Natural killer cell (primary cell): ENCODE measurements around the gene WFDC12. TPM values are rescaled to one million over a fixed set of nuclear protein-coding genes. Genes with fewer than 3 reads are reported as not detected.

Experiments
- ATAC-seq, 3 donors: fragments of 150-1000 bp in 2 of 3; fragments of 200-7000 bp in 1 of 3; cut with Tn5 transposase; 1 replicate in 1 of 3; 2 replicates in 2 of 3; pipeline ENCODE4 v1.10.0; 2021; ENCODE audit warnings: mild to moderate bottlenecking in 2 of 3, moderate library complexity in 2 of 3
- DNase-seq, 2 donors: peaks; one replicate each; pipeline versions ENCODE4 v3.0.0 to v3.0.0-alpha.2; 2013 to 2021; ENCODE audit warnings: mixed read lengths in 1 of 2
- H3K27ac ChIP-seq: one replicate; pipeline ENCODE4 v1.5.1; 2013; ENCODE audit warnings: mild to moderate bottlenecking, low read length
- H3K27me3 ChIP-seq: one replicate; pipeline ENCODE4 v1.6.1; 2013; ENCODE audit warnings: low read length; ENCODE audit not compliant: control insufficient read depth, insufficient read depth
- H3K36me3 ChIP-seq: one replicate; pipeline ENCODE4 v1.6.1; 2013; ENCODE audit warnings: low read length; ENCODE audit not compliant: control insufficient read depth, insufficient read depth
- H3K4me1 ChIP-seq: one replicate; pipeline ENCODE4 v1.6.1; 2013; ENCODE audit warnings: low read length; ENCODE audit not compliant: control insufficient read depth, insufficient read depth
- H3K4me3 ChIP-seq: one replicate; pipeline ENCODE4 v1.5.1; 2013; ENCODE audit warnings: low read length
- H3K9me3 ChIP-seq: one replicate; pipeline ENCODE4 v1.6.1; 2013; ENCODE audit warnings: low read length; ENCODE audit not compliant: control insufficient read depth, insufficient read depth
- H3K27ac Mint-ChIP-seq, 2 donors: one replicate each; pipeline ENCODE4 v1.8.0; 2022; ENCODE audit warnings: mild to moderate bottlenecking in 2 of 2, mixed read lengths in 2 of 2, moderate library complexity in 1 of 2
- H3K27me3 Mint-ChIP-seq, 2 donors: one replicate each; pipeline ENCODE4 v1.8.0; 2022; ENCODE audit warnings: low read depth in 2 of 2, mixed read lengths in 2 of 2
- H3K36me3 Mint-ChIP-seq: one replicate; pipeline ENCODE4 v1.8.0; 2022; ENCODE audit warnings: mixed read lengths
- H3K4me1 Mint-ChIP-seq, 2 donors: one replicate each; pipeline ENCODE4 v1.8.0; 2022; ENCODE audit warnings: mixed read lengths in 2 of 2
- H3K4me3 Mint-ChIP-seq: one replicate; pipeline ENCODE4 v1.8.0; 2022; ENCODE audit warnings: mild to moderate bottlenecking, moderate library complexity, mixed read lengths
- H3K9me3 Mint-ChIP-seq, 2 donors: one replicate each; pipeline ENCODE4 v1.8.0; 2022; ENCODE audit warnings: mixed read lengths in 2 of 2
- WGBS: methylation state at CpG from one replicate; pipeline ENCODE4 v1.1.7; 2013; ENCODE audit warnings: missing lambda C conversion rate; ENCODE audit not compliant: insufficient coverage; 5-methylcytosine and 5-hydroxymethylcytosine counted together
- intact Hi-C: fragments of 100-400 bp; cut with micrococcal nuclease; formaldehyde crosslinking; loops from one replicate; pipeline ENCODE4 v1.14.2; 2022
- total RNA-seq, 4 donors: library from RNA; stranded (reverse); fragments of 120-200 nt in 1 of 4; gene quantifications; one replicate each; pipeline versions ENCODE4 v1.2.3 to v1.2.4, GENCODE V29; 2013 to 2022
- TF ChIP-seq, protein P1 (sequence below): fragments of 200-600 bp; IDR thresholded peaks from one replicate; pipeline ENCODE4 v1.8.0; 2022; ENCODE audit warnings: antibody characterized with exemption

Gene WFDC12
- total RNA-seq, 3 donors from 2014 or later (not counting 1 experiment from before 2014, with no cell fraction given), result not detected

DNA sequence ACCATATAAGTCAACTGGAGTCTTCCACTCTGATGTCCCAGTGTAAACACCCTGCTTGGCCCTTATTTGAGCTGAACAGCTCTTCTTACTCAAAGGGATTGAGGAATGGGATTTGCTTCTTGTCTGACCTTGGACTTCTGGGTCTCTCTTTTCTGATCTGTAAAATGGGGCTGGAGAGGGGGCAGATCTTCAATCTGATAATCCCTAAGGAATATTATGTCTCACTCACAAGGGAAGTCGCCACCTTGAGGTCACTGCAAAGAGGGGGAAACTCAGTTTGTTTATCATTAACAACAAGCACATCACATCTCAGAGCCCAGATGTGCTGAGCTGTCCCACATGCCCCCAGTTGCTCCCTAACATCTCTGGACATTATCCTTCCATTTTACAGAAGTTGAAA, 38.4 kb downstream of the WFDC12 start:
- intact Hi-C loops, result no loop called here
- peak overlapping the region; percentile 37 to 59 for H3K27ac Mint-ChIP-seq
- WGBS, result 91% methylated on average over 1 of the region's 1 CpG

DNA sequence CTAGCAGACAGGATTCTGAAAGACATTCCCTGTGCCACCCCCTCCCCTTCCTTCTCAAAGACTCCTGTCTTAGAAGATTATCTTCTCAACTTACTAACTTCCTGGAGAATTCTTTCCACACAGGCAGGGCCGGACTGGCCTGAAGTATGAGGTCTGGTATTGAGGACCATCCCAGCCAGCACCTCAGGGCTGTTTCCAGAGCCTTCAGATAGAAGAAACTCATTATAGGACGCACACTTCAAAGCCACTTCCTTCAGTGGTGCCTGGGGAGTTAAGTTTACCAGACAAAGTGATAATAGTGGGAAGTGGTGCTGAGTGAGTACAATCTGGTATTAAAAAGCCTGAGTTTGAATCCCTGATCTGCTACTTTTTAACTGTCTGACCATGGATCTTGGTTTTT, 39.0 kb downstream of the WFDC12 start:
- Mint-ChIP-seq H3K9me3 (no peaks in the 10 kb centered on the region), H3K27ac (peak overlapping the region; percentile 37 to 59), H3K36me3 (peaks cover 30% of the 10 kb centered on the region), H3K4me1 (peaks cover 44 to 57% of the 10 kb centered on the region in 2 donors), H3K27me3 (no peaks in the 10 kb centered on the region), H3K4me3 (no peak overlapping the region)
- DNase-seq, result no peak
- H3K4me1 ChIP-seq, result no peaks in the 10 kb centered on the region
- H3K4me3 ChIP-seq, result no peak overlapping the region
- H3K27me3 ChIP-seq, result no peaks in the 10 kb centered on the region
- 79% methylated on average over 2 of the region's 2 CpGs for WGBS
- TF ChIP-seq, protein P1, sequence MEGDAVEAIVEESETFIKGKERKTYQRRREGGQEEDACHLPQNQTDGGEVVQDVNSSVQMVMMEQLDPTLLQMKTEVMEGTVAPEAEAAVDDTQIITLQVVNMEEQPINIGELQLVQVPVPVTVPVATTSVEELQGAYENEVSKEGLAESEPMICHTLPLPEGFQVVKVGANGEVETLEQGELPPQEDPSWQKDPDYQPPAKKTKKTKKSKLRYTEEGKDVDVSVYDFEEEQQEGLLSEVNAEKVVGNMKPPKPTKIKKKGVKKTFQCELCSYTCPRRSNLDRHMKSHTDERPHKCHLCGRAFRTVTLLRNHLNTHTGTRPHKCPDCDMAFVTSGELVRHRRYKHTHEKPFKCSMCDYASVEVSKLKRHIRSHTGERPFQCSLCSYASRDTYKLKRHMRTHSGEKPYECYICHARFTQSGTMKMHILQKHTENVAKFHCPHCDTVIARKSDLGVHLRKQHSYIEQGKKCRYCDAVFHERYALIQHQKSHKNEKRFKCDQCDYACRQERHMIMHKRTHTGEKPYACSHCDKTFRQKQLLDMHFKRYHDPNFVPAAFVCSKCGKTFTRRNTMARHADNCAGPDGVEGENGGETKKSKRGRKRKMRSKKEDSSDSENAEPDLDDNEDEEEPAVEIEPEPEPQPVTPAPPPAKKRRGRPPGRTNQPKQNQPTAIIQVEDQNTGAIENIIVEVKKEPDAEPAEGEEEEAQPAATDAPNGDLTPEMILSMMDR, result no peak
- ATAC-seq, result peak in 1 of 3 donors; percentile 36
- no peak overlapping the region for H3K27ac ChIP-seq
- H3K9me3 ChIP-seq, result no peaks in the 10 kb centered on the region
- intact Hi-C loops, result no loop called here
- peaks cover 52% of the 10 kb centered on the region for H3K36me3 ChIP-seq

More for the DNA sequence above, 38.4 kb downstream of the WFDC12 start:
- H3K27ac ChIP-seq, result no peak overlapping the region
- Mint-ChIP-seq H3K4me1 (peaks cover 44 to 53% of the 10 kb centered on the region in 2 donors), H3K4me3 (no peak overlapping the region), H3K36me3 (peaks cover 24% of the 10 kb centered on the region), H3K9me3 (no peaks in the 10 kb centered on the region), H3K27me3 (no peaks in the 10 kb centered on the region)
- no peaks in the 10 kb centered on the region for H3K9me3 ChIP-seq
- peaks cover 49% of the 10 kb centered on the region for H3K36me3 ChIP-seq
- ATAC-seq, result no peak
- no peak for DNase-seq
- TF ChIP-seq, protein P1, result no peak
- H3K4me1 ChIP-seq, result no peaks in the 10 kb centered on the region
- no peak overlapping the region for H3K4me3 ChIP-seq
- no peaks in the 10 kb centered on the region for H3K27me3 ChIP-seq

DNA sequence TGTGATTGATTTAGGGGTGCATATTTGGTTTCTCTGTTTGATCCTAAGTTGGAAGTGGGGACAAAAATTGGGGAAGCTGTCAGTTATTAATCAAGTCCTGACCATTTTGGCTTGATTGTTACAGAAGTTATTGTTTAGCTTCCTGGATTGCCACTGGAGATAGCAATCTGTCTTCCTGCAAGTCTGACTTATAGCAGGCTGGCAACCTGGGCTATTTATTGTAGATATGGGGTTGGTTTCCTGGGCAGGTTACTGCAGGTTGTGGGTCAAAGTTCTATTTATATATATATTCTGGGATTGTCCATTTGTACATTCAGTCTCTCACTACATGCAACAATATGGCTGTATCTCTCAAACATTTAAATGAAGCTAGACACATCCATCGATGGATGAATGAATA, 41.1 kb downstream of the WFDC12 start:
- no peak overlapping the region for H3K4me3 Mint-ChIP-seq
- WGBS, result 100% methylated on average over 1 of the region's 1 CpG
- DNase-seq (no peak), ATAC-seq (no peak)
- Histone ChIP-seq H3K9me3 (no peaks in the 10 kb centered on the region), H3K4me1 (no peaks in the 10 kb centered on the region), H3K36me3 (peaks cover 63% of the 10 kb centered on the region), H3K4me3 (no peak overlapping the region), H3K27ac (no peak overlapping the region), H3K27me3 (no peaks in the 10 kb centered on the region)
- no peaks in the 10 kb centered on the region for H3K9me3 Mint-ChIP-seq
- peaks cover 38 to 57% of the 10 kb centered on the region in 2 donors for H3K4me1 Mint-ChIP-seq
- peaks cover 37% of the 10 kb centered on the region for H3K36me3 Mint-ChIP-seq
- TF ChIP-seq, protein P1, result no peak
- no peaks in the 10 kb centered on the region for H3K27me3 Mint-ChIP-seq
- intact Hi-C loops, result no loop called here
- peak overlapping the region; percentile 37 to 59 for H3K27ac Mint-ChIP-seq

DNA sequence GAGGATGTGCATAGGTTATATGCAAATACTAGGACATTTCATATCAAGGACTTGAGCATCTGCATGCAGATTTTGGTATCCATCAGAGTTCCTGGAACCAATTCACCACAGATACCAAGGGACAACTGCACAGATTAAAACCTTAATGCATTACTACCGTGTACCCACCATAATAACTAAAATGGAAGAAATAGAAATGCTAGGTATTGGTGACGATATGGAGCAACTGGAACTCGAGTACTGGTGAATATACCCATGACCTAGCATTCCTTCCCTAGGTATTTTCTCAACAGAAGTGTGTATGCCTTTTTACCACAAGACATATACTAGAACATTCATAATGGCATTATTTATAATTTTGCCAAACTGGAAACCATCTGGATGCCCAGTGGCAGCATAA, 41.8 kb downstream of the WFDC12 start:
- Histone ChIP-seq H3K4me3 (no peak overlapping the region), H3K27me3 (no peaks in the 10 kb centered on the region), H3K9me3 (no peaks in the 10 kb centered on the region), H3K4me1 (no peaks in the 10 kb centered on the region), H3K27ac (no peak overlapping the region), H3K36me3 (peaks cover 67% of the 10 kb centered on the region)
- intact Hi-C loops, result no loop called here
- WGBS, result 100% methylated on average over 2 of the region's 3 CpGs
- TF ChIP-seq, protein P1, result no peak
- Mint-ChIP-seq H3K4me3 (no peak overlapping the region), H3K27ac (peak overlapping the region in 1 of 2 donors; percentile 59), H3K27me3 (no peaks in the 10 kb centered on the region), H3K4me1 (peaks cover 31 to 50% of the 10 kb centered on the region in 2 donors), H3K36me3 (peaks cover 38% of the 10 kb centered on the region), H3K9me3 (no peaks in the 10 kb centered on the region)
- no peak for ATAC-seq
- DNase-seq, result no peak
